Nephron (organoid): ENCODE results near the gene CRABP1.
A peak's percentile ranks its signal among the peaks of the same experiment; 100 is the strongest.

Experiments
- H3K27ac Mint-ChIP-seq, 3 experiments: 2 replicates each; pipeline ENCODE4 v1.8.0; 2020; ENCODE audit warnings: mixed read lengths in 3 of 3, mild to moderate bottlenecking in 2 of 3, moderate library complexity in 1 of 3
- H3K27me3 Mint-ChIP-seq: 2 replicates; pipeline ENCODE4 v1.8.0; 2021; ENCODE audit warnings: low read depth, mild to moderate bottlenecking, moderate library complexity, mixed read lengths
- H3K36me3 Mint-ChIP-seq: 2 replicates; pipeline ENCODE4 v1.8.0; 2020; ENCODE audit warnings: low read depth, mixed read lengths
- H3K4me1 Mint-ChIP-seq: 2 replicates; pipeline ENCODE4 v1.8.0; 2020; ENCODE audit warnings: mixed read lengths
- H3K4me3 Mint-ChIP-seq, 3 experiments: 2 replicates each; pipeline ENCODE4 v1.8.0; 2020; ENCODE audit warnings: mild to moderate bottlenecking in 3 of 3, mixed read lengths in 3 of 3, moderate library complexity in 2 of 3
- H3K9me3 Mint-ChIP-seq: 2 replicates; pipeline ENCODE4 v1.8.0; 2020; ENCODE audit warnings: mixed read lengths
- CTCF ChIP-seq, 3 experiments: fragments of 200-600 bp; sonication (generic); IDR thresholded peaks; one replicate each; pipeline ENCODE4 v1.5.0; 2021; ENCODE audit warnings: antibody characterized with exemption in 3 of 3; ENCODE audit not compliant: unreplicated experiment in 3 of 3

CRABP1 gene

GRCh38 chr15:78353093-78353492 is 12.9 kb downstream of the CRABP1 start:
- H3K4me3 Mint-ChIP-seq: no peak overlapping the region
- no peak overlapping the region for H3K27ac Mint-ChIP-seq
- peaks cover 4% of the 10 kb centered on the region for H3K36me3 Mint-ChIP-seq
- H3K27me3 Mint-ChIP-seq: peaks cover 18% of the 10 kb centered on the region
- H3K4me1 Mint-ChIP-seq: peaks cover 12% of the 10 kb centered on the region
- no peak for TF ChIP-seq CTCF (IDR thresholded peaks at IDR 0.05; ENCODE audit: unreplicated experiment in 3 of 3)
- no peaks in the 10 kb centered on the region for H3K9me3 Mint-ChIP-seq

GRCh38 chr15:78355177-78355576 is 15.0 kb downstream of the CRABP1 start:
- Mint-ChIP-seq H3K9me3 (no peaks in the 10 kb centered on the region), H3K36me3 (no peaks in the 10 kb centered on the region), H3K4me1 (peaks cover 22% of the 10 kb centered on the region), H3K4me3 (no peak overlapping the region), H3K27me3 (peaks cover 16% of the 10 kb centered on the region), H3K27ac (peak overlapping the region in 1 of 3 experiments; percentile 37)
- no peak for TF ChIP-seq CTCF (IDR thresholded peaks at IDR 0.05; ENCODE audit: unreplicated experiment in 3 of 3)

- no peak overlapping the region for H3K4me3 Mint-ChIP-seq
- no peaks in the 10 kb centered on the region for H3K9me3 Mint-ChIP-seq
- no peak for TF ChIP-seq CTCF (IDR thresholded peaks at IDR 0.05; ENCODE audit: unreplicated experiment in 3 of 3)
- peaks cover 41% of the 10 kb centered on the region for H3K4me1 Mint-ChIP-seq
- no peaks in the 10 kb centered on the region for H3K27me3 Mint-ChIP-seq
- no peaks in the 10 kb centered on the region for H3K36me3 Mint-ChIP-seq
- H3K27ac Mint-ChIP-seq: peak overlapping the region; percentile 76 to 95 (median 81)
Observed at GRCh38 chr15:78358102-78358870, 18.1 kb downstream of the CRABP1 start.

DNA sequence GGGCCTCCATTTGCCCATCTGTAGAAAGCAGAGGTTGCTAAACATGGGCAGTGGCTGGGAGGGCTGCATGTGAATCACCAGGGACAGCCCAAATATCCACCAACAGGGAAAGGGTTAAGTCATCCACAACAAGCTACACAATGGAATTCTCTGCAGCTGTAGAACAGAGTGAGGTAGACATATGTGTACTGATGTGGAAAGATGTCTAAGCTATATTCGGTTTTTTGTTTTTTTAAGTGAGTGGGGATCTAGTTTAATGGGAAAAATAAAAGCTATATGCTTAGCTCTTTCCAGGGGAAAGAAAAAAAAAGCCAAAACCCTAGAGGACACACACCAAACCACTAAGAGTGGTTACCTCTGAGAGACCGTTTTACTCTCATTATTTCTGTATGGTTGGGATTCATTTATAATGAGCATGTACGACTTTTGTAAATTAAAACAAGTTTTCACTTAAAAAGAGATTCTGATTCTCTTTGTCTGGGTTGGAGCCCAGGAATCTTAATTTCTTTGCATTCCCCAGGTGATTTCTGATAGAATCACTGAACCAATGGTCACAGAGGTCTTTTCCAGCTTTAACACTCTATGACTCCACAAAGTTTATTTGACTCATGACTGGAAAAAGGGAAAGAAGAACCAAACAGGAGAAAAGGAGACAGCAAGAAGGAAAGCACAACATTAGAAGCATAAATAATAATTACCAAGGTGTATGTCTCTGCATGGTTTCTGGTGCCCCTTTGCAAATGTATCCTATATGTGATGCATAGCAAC is 19.1 kb downstream of the CRABP1 start:
- H3K4me1 Mint-ChIP-seq: peaks cover 46% of the 10 kb centered on the region
- H3K4me3 Mint-ChIP-seq: no peak overlapping the region
- no peaks in the 10 kb centered on the region for H3K27me3 Mint-ChIP-seq
- no peak for TF ChIP-seq CTCF (IDR thresholded peaks at IDR 0.05; ENCODE audit: unreplicated experiment in 3 of 3)
- H3K36me3 Mint-ChIP-seq: no peaks in the 10 kb centered on the region
- H3K27ac Mint-ChIP-seq: peak overlapping the region; percentile 7 to 76 (median 63)
- H3K9me3 Mint-ChIP-seq: no peaks in the 10 kb centered on the region

GRCh38 chr15:78360367-78360801 is 20.2 kb downstream of the CRABP1 start:
- Mint-ChIP-seq H3K9me3 (no peaks in the 10 kb centered on the region), H3K27me3 (no peaks in the 10 kb centered on the region), H3K4me1 (peaks cover 58% of the 10 kb centered on the region), H3K36me3 (no peaks in the 10 kb centered on the region), H3K4me3 (no peak overlapping the region), H3K27ac (peak overlapping the region in 2 of 3 experiments; percentile 53 to 63)
- no peak for TF ChIP-seq CTCF (IDR thresholded peaks at IDR 0.05; ENCODE audit: unreplicated experiment in 3 of 3)
